HL-60/S4 treated with phorbol 12-myristate 13-acetate at 8.2 ng/mL for 4 days and 3 days (cell line): ENCODE data around the gene MBNL1.

Experiments
- in situ Hi-C: fragments of 300-500 bp; cut with MboI; formaldehyde crosslinking; loops from 2 replicates; pipeline ENCODE4 v1.15.0; 2022; ENCODE audit warnings: low sequenced_read_pairs

Gene MBNL1

DNA sequence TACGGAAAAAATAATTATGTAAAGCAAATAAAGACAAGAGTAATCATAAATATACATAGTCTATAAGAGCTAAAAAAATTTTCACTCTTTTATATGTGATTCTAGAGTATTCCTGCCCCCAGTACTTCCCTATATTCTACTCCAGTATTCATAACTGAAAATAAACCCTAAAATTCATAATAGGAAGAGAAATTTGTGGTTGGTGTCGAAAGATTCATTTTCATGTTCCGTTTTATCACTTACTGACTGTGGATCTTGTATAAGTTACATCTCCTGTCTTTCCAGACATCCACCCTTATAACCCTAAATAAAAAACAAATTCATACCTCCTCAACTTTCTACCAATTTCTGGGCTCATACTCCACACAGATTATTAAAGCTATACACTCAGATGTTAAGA, 16.0 kb upstream of the MBNL1 start:
- in situ Hi-C loops = no loop called here

DNA sequence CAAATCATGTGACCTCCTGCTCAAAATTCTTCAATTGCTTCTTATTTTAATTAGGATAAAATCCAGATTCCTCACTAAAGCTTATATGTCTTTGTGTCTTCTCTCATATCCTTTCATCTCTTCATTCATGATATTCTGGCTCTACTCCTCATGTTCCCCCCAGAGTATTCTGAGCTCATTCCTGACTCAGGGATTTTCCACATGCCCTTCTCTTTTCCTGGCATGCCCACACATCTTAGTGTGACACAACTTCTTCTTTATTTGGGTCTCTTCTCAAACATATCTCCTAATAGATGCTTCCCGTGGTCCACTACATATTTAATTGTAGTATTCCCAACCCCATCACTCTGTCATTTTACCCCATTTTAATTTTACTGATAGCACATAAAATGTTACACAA, 15.2 kb upstream of the MBNL1 start:
- in situ Hi-C loops = no loop called here

DNA sequence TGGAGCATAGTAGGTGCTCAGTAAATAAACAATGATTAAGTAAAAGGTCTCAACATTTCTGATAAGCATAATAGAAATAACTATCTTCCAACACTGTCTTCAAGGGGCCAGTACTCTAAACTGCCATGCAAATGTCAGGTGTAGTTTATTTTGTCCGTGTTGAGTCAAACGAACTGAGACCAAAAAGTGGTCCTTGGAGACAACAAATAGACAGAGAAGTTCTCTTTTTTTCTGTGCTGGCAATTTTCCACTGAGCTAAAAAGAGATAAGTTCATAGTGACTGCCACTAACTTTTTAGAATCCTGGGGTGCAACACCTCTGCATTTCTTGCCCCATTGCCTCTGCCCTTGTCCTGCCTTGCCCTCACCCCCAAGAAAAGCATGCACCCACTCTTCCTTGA, 14.7 kb upstream of the MBNL1 start:
- in situ Hi-C loops = no loop called here

DNA sequence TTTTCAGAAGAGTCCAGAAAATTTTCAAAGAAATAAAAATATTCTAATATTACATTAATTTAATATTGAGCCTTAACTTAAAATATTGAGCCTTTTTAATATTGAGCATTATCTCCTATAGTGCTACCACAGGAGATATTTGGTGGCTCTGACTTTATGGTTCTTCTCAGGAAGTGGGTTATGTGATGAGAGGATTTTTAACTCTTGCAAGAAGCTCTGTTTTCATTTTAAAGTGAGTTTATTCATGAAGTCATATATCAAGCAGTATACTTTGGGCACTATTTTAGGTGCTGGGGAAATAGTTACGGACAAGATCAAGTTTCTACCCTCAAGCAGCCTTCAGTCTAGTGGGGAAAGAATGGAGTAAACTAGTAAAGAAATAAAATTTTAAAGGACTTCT, 13.4 kb upstream of the MBNL1 start:
- in situ Hi-C loops = no loop called here

DNA sequence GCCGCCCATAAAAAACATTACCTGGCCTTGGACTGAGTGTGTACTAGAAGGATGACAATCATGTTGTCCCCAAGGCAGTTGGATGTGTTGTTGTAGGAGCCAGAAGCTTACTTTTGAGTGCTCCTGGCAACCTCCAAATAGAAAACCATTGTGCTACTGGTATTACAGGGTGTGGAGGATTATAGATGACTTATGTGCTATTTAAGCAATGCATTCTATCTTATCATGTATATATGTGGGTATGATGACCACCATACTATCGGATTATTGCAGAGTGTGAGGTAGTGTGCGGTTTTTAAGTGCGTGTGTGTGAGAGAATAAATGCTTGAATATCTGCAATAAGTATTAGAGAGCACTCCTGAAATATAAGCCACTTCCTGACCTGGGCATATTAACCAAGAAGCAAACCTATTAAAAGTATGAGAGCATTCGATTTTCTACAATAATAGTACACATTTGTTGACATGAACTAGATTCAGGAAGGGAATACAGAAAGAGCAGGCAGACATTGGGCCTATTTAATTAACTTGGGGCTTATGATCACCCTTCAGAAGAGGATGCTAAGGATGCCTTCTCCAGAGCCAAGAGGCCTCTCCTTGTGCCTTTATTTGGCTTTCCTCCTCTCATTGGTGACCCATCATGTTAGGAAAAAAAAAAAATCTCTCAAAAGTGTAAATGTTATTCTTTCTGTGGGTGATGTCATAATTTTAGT, 11.7 kb upstream of the MBNL1 start:
- in situ Hi-C loops = no loop called here

DNA sequence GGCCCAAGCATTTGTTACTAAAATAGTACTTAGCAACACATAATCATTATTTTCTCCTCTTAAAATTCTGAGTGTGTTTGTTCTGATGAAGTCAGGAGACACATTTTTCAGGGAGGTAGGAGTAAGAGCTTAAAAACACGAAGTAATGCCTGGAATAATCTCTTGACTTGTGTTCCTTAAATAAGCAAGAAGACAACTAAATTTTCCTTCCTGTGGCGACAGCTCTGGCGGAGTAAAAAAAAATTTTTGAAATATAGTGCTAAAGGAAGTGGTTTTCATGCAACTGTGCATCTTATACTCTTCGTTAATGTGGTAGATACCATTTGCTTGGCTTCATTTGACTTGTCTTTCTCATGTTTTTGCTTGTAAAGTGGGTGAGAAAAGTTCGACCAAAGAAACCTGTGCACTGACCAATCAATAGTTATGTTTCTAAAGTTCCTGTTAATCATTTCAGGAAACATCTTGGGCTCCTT, 11.1 kb upstream of the MBNL1 start:
- in situ Hi-C loops = no loop called here

DNA sequence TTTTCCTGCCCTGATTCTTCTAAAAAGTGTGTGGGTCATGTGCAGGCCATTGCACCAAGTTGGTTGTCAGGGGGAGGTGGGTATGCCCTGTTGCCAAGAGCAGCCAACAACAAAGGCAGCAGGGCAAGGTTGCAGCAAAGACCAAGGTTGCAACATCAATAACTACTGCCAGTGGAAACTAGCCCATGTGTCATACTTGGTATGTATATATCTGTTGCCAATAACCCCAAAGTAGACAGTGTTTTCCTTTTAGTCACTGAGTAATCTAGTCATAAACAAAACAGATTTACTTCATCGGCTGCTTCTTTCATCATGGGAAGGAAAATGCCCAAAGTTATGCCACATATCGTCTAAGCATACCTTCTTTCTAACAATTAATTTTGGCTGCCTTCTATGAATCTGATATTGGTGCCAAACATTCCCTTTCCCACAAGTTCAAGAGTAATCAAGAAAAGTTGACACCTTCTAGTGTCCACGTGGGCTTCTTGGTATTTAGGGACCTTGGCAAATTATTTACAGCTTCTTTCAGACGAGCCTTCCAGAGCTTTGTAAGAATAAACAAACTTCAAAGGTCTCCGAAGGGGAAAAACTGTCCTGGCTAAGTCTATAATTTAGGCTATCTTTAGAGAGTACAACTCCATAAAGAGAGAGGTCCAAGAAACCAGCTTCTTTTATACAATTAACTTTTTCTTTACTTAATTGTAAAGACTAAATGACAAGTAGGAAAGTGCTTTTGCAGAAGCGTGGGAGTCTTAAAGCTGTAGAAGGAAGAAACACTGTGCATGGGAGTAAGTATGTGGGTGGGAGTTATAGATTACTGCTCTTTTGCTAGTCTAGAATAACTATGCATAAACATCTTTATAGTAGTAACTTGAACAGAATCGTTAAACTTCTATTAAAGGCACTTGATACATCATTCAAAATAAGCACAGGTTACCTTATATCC, 10.0 kb upstream of the MBNL1 start:
- in situ Hi-C loops = no loop called here

DNA sequence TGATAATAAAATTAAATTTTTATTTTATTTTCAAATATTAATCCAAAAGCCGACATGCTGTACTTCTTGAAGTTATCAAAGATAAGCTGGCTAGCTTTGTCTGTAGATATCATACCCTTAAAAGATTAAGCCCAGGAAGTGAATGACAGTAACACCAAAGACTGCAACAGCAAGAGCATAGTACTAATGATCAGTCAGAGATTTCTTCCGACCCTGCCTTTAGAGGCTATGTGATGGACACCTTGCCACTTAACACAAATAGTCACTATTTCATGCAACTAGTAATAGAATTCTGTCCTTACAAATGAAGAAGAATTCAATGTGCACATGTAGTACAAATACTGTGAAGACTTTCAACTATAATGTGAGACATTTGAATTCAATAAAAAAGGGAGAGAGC, 9.3 kb upstream of the MBNL1 start:
- in situ Hi-C loops = no loop called here

DNA sequence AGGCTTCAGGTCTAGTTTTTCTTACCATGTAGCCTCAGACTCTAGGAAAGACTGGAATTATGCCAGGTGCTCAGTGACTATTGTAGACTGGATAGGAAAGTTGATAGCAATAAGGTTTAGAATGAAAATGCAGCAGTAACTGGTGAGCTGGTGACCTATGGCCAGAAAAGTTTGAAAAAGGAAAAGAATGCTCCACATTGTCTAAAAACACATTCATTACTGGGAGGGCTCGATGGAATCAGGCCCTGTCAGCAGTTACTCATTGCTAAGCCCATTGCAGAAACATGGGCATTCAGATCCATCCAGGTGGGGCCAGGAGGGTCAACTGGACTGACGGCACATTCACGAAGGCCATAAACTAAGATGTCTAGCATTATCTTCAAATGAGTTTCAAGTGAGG, 8.7 kb upstream of the MBNL1 start:
- in situ Hi-C loops = no loop called here

DNA sequence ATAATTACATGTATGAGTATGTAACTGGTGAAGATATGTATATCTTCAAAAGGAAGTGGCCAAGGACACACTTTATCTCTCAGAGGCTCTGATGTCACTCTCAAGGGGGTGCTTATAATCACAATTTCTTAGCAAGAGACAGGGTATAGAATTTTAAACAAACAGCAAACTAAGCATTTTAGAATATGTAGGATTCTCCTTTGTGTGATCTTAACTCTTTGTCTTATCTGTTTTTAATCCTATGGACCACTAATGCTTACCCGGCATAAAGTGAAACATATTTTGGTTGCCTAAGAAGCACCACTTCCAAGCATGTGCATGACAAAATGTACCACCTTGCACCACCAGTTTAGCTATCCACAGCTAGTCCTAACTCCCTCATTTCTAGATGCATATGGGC, 8.2 kb upstream of the MBNL1 start:
- in situ Hi-C loops = no loop called here

DNA sequence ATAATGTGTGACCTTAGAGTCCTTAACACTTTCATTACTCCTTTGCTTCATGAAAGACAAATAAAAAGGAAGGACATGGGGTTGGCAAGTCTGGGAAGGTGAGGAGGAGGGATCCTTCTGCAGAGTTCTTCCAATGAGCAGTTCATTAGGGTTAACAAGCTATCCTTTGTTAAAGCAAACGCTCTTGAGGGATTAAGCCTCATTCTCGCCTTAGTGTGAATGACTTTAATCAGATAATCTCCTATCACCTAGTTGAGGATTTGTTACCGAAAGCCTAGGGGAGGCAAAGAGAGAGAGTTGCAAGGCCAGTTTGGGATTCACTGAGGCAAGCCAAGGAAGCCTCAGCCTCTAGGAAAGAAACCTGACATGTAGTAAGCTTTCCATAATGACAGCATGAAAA, 7.4 kb upstream of the MBNL1 start:
- in situ Hi-C loops = no loop called here

DNA sequence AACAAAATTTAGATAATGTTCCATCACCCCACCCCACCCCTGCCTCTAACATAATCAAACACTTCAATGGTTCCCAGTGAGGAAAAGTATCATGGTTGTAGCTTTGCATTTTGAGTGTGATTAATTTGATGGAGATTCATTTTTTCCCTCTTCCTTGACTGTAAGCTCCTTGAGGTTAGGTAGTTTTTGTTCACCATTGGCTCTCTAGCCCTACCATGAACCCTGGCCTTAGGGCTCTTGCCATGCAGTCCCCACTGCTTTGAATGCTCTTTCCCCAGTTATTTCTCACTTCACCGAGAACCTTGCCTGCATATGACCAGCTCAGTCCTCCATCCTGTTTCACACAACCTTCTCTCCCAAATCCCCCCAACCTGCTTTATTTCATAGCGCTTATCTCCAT, 5.0 kb upstream of the MBNL1 start:
- in situ Hi-C loops = no loop called here

DNA sequence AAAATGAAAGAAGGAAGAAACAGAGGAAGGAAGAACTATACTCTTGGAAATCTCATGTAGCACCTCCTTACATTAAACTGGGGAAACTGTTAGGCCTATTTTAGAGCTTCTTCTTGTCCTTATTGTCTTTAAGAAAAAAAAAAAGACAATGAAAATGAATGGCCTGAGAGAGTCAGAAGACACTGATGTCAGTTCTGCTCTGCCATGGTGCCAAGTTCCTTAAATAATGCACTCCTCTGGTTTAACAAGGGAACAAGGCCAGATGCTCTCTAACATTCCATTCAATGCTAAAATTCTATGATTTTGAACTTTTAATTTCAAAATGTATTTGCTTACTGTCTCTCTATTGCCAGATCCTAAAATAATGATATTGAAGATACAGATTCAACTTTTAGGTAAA, 4.4 kb upstream of the MBNL1 start:
- in situ Hi-C loops = no loop called here

DNA sequence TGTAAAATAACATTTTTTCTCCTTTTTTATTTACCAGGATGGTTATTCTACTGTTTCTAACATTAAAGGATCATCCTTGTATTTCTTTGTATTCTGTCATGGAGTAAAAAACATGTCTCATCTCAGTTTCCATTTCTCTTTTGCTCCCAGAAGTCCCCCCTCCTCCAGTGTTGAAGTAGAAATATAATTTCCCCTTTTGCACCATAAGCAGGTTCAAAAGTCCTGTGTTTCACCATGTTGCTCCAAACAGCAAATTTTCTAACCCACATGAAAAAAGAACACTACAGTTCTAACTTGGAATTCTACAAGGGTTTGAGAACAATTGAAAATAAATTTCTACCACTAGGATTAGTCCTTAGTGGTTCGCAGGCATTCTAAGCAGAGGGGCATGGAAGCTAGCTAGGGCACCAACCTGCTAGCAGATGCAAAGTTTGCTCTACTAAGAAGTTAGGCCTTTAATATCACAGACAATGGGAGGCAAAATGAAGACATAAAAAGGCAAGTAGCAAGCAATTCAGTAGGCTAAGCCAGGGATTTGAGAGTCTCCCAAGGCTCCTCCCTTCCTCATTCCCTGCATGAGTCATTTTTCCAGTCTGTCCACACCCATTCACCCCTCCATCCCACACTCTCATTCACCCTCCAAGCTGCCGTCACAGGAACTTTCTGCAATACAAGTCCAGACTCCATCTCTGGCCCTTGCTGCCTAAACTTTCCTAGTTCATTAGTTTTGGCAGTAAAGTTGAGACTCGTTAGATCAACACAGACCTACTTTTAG, 2.3 kb upstream of the MBNL1 start:
- in situ Hi-C loops = no loop called here

DNA sequence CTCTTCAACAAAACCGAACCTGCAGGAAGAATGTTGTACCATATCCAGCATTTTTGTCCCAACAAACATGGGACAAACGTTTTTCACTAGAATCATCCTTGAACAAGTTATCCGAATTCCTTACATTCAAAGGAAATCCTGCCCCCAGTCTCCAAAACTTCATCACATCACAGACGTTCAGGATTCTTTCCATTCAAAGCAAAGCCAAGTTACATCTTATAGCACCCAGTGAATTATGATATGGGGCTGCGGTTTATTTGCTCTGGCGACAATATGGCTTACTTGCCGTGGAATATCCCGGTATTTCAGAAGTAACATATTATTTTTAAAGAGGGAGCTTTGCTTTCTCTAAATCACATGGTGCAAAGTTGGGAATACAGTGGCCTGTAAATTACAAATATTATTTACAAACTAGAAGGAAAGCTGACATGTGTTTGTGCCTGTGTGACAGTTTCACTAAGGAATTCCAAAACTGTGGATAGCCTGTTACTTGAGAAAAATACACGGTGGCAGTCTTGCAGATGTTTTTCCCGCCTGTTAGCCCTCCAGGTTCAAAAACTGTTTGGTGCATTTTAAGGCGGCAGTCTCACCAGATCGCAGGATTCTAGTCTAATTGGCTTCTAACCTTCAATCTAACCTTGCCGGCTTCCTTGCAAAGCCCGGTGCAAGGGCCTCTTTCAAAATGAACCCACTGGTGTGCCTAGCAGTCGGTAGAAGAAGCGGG, 736 bp upstream of the MBNL1 start:
- in situ Hi-C loops = no loop called here

DNA sequence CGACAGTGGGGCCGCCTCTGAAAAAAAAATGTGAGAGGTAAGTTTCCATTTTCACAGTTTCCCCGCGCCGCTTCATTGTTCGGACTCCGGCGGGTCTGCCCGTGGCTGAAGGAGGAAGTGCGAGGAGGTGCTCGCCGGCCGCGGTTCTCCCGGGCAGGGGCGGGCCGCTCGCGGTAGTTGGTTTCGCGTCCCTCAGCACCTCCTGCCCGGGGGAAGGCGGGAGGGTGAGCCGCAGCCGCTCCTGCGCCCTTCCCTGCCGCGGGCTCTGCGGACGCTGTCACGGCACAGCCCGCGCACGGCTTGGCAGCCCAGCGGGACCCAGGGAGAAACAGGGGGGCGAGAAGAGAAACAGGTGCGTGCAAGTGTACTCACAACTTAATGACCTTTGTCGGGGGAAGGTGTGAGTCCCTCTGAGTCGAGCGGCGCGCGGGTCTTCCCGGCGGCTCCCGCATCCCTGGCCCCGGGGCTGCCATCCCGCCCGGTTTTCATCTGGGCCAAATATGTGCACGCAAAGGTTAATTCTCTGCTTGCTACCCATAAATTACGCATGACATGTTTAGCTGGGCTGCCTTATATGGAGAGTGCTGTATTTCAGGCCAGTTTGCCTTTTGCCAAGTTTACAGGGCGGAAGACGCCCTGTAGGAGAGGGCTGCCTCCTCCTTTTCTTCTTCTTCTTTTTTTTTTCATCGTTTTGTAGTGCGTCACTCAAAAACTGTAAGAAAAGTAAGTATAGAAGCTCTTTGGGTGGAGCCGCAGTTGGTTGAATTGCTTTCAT, 514 bp downstream of the MBNL1 start:
- in situ Hi-C loops = no loop called here

DNA sequence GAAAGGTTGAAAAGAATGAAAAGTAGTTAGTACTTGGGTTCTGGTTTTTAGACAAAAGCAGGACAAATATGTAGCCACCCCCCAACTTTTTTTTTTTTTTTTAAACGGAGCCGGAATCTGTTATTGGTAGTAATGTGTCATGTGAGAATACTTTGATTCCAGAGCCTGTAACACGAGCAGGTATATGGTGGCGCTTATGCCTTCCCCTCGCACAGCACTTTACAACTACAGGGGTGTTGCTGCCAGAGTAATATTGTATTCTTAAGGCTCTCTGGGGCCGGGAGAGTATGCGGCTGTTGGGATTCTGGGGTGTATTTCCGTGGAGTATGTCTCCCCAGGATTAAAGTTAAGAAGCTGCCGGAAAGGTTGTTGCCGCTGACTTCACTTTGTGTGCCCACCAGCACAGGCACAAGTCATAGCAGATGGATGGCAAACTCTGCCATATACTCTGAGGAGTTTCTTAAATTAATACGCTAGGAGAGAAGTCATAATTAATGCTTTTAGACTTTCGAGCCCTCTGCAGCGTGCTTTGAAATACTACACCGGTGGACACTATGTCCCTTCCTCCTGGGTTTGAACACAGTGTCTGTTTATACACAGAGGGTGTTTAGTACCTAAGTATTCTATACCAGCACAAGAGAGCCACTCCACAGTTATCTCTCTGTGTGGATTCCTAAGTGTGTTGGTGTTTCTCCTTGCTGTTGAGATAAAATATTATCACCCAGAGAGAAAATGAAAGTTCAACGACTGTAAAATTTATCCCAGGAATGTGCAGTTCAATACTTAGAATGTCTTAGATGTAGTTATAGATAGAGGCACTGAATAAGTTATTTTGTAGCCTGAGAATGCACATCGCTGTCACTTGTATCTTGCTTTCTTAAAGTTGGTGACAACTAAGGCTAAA, 1.4 kb downstream of the MBNL1 start:
- in situ Hi-C loops = no loop called here

DNA sequence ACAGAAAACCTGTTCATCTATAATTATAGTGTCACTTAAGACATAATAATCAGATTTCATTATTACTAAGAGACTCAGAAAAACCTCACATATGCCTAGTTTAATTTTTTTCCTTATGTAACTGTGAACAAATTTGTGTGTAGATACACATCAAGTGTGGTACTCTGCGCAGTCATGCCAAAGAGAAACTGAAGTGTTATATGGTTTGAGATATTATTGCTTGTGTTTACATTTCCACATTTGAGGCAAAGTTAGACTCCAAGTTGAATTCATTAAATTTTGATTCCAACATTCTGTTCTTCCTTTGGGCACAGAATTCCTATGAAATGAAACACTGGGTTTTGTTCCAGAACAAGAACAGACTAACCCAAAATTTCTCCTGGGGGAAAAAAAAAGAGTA, 2.2 kb downstream of the MBNL1 start:
- in situ Hi-C loops = no loop called here
